Measurements from ENCODE around the gene ARHGEF7.
A peak's percentile ranks its signal among the peaks of the same experiment; 100 is the strongest.

ARHGEF7 gene

DNA sequence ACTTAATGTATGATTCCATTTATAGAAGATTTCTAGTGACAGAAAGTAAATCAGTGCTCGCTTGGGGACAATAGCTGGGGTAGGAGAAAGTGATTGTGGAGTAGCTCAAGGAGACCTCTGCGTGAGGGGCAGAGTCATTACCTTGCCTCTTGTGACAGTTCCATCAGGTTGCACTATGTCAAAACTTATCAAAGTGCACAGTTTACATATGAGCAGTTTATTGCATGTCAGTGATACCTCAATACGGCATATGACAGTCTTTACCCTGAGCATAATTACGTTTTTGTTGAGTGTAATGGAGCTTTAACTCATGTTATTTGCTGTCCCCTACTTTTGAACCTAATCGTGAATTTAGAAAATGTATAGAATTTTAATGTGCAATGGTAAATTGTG is 15.0 kb downstream of the ARHGEF7 start:
- H3K4me3 ChIP-seq (ENCODE audit: low read length) = no peak overlapping the region
- no peak for DNase-seq (ENCODE audit: low read depth, low spot score)

DNA sequence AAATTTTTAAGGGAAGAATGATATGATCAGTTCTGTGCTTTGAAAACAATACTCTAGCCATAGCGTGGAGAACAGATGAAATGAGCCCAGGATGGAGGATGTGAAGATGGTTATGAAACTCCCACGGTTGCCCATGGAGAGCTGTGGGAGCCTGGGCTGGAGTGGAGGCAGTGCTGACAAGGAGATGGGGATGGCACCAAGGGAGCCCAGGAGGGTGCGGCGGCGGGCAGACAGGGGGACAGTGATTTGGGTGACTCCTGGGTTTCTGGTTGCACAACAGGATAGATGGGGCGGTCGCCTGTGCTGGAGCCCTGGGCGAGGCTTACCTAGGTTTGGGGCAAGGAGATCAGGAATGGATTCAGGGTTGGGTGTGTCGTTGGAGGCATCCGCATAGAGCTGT is 15.9 kb downstream of the ARHGEF7 start:
- no peak for DNase-seq (ENCODE audit: low read depth, low spot score)
- H3K4me3 ChIP-seq (ENCODE audit: low read length) = no peak overlapping the region

DNA sequence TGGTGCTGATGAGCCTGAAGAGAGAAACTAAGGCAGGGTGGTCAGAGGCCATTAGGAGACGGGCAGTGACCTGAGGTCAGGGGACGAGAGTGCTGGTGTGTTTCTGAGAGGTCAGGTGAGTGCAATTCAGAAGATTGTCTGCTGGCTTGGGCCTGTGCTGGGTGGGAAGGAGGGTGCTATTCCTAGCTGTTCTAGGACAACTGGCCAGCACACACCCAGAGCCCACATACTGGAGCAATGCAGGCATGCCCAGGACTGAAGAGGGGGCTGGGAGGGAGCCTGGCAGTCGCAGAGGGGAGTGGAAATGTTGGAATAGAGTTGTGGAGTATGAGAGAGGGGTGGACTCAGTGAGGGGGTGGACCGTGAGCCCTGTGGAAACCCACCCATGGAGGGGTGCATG is 16.5 kb downstream of the ARHGEF7 start:
- DNase-seq (ENCODE audit: low read depth, low spot score) = no peak
- H3K4me3 ChIP-seq (ENCODE audit: low read length) = no peak overlapping the region

- H3K4me3 ChIP-seq (ENCODE audit: low read length) = no peak overlapping the region
- DNase-seq (ENCODE audit: low read depth, low spot score) = no peak
Observed at GRCh38 chr13:111132948-111133347, 17.8 kb downstream of the ARHGEF7 start.

DNA sequence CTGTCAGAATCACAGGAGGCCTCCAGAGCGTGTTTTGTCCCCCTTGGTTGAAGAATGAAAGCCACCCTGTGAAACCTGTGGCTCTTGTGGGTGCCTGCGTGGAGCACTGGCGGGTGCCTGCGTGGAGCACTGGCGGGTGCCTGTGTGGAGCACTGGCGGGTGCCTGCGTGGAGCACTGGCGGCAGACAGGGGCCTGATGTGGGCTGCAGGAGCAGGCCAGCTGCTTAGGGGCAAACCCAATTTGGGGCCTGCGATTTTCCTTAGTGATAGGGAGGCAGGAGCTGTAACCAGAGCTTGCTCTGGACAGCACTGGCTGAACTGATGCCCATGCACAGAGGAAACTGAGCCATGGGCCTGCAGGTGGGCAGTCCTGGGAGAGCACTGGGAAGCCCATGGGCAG is 24.3 kb downstream of the ARHGEF7 start:
- no peak overlapping the region for H3K4me3 ChIP-seq (ENCODE audit: low read length)
- DNase-seq (ENCODE audit: low read depth, low spot score) = no peak

- no peak overlapping the region for H3K4me3 ChIP-seq (ENCODE audit: low read length)
- DNase-seq (ENCODE audit: low read depth, low spot score) = no peak
Observed at GRCh38 chr13:111139873-111140561, 24.9 kb downstream of the ARHGEF7 start.

DNA sequence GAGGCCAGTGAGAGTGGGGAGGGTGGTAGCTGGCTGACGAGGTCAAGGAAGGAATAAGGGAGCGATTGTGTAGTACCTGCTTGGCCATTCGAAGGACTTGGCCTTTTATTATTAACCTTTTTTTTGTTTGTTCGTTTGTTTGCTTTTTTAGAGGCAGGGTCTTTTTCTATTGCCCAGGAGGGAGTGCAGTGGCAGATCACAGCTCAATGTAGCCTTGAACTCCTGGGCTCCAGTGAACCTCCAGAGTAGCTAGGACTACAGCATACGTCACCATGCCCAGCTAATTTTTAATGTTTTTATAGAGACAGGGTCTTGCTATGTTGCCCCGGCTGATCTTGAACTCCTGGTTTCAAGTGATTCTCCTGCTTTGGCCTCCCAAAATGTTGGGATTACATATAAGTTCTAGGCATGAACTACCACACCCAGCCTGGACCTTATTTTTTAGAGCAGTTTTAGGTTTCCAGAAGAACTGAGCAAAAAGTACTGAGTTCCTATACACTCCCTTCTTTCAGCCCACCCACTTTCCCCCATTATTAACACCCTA is 25.5 kb downstream of the ARHGEF7 start:
- no peak for DNase-seq (ENCODE audit: low read depth, low spot score)
- no peak overlapping the region for H3K4me3 ChIP-seq (ENCODE audit: low read length)

DNA sequence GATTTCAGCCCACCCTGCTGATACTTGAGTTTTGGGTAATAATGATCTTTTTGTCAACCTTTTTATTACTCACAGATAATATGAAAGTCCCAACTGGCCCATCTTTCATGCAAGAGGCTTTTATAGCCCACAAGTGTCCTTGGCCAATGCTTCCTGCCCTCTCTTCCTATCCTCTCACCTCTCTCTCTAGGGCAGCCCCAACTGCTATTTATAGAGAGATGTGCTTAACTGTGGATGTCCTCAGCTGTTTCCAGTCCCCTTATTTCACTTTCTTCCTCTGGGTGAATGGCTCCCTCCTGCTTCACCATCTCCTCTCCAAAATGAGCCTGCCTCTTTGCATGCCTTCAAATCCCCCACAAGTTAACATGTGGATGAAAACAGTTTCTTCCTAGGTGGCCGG is 27.4 kb downstream of the ARHGEF7 start:
- no peak overlapping the region for H3K4me3 ChIP-seq (ENCODE audit: low read length)
- DNase-seq (ENCODE audit: low read depth, low spot score) = no peak

DNA sequence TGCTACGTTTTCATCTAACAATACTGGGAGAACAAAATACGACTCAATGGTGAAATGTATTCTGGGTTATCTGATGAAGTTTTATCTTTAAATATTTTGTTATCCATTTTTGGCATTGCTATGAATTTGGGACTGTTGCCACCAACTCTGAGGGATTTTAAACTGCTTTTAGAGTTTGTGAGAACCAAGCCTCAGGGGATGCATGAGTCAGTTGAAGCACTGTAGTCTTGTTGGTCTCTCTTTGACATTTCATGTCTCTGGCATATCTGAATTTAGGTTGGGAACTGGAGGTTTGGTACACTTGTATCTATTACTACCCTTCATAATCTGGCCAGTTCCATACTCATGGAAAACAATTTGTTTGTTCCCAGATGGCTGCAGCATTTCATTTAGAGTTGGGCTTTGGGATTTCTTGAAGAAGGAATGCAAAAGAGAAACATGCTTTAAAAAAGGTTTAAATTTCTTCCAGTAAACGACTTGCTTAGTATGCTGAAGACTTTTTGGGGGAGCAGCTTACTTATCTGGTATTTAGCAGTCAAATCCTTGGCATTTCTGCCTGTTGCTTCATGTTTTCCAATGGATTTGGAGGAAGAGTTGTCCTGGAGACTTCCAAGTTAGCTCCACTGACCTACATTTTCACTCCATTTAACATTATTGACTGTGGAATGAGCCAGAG is 28.9 kb downstream of the ARHGEF7 start:
- DNase-seq (ENCODE audit: low read depth, low spot score) = no peak
- H3K4me3 ChIP-seq (ENCODE audit: low read length) = no peak overlapping the region

- no peak overlapping the region for H3K4me3 ChIP-seq (ENCODE audit: low read length)
- DNase-seq (ENCODE audit: low read depth, low spot score) = no peak
Observed at GRCh38 chr13:111145071-111145470, 30.0 kb downstream of the ARHGEF7 start.

DNA sequence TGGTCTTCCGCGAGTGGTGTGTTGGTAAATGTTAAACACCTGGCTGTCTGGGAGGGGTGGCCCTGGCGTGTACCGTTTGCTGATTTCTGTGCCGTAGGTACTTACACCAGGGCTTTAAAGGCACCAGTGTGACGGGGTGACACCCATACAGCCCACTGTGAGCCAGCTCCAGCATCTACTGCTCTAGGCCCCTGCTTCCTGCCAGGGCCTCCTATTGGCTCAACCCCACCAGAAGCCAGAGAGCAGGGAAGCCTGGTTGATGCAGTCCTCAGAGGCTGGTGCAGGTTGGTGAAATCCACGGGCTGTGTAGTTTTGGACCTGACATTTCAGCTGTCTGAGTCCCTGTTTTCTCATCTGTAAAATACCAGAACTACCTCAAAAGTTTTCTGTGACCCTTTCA is 30.4 kb downstream of the ARHGEF7 start:
- DNase-seq (ENCODE audit: low read depth, low spot score) = no peak

GRCh38 chr13:111152844-111153243 is 37.7 kb downstream of the ARHGEF7 start:
- no peak for DNase-seq (ENCODE audit: low read depth, low spot score)

More for the DNA sequence above, 30.4 kb downstream of the ARHGEF7 start:
- no peak overlapping the region for H3K4me3 ChIP-seq (ENCODE audit: low read length)

GRCh38 chr13:111153279-111153976 is 38.3 kb downstream of the ARHGEF7 start:
- peak; percentile 78 for DNase-seq (ENCODE audit: low read depth, low spot score)
- peak overlapping the region; percentile 80 for H3K4me3 ChIP-seq (ENCODE audit: low read length)

More at GRCh38 chr13:111152844-111153243, 37.7 kb downstream of the ARHGEF7 start:
- peak overlapping the region; percentile 80 for H3K4me3 ChIP-seq (ENCODE audit: low read length)

DNA sequence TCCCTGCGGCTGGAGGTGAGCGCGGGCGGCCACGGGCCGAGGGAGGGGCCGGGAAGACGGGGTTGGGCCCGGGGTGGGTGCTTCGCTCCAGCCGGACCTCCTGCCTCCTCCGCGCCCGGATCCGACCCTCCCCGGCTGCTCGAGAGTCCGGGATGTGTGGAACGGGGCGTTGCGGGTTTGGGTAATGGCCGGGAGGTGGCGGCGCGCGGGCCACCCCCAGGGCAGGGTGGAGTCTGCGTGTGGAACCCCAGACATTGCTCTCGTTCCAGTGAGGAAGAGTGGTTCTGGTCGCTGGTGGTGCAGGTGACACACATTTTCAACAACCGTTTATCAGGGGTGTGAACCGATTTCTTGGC is 38.8 kb downstream of the ARHGEF7 start:
- no peak for DNase-seq (ENCODE audit: low read depth, low spot score)
- H3K4me3 ChIP-seq (ENCODE audit: low read length) = peak overlapping the region; percentile 80

- DNase-seq (ENCODE audit: low read depth, low spot score) = no peak
- no peak overlapping the region for H3K4me3 ChIP-seq (ENCODE audit: low read length)
Observed at GRCh38 chr13:111156421-111156820, 41.3 kb downstream of the ARHGEF7 start.

GRCh38 chr13:111158136-111158805 is 43.2 kb downstream of the ARHGEF7 start:
- no peak overlapping the region for H3K4me3 ChIP-seq (ENCODE audit: low read length)
- DNase-seq (ENCODE audit: low read depth, low spot score) = no peak

GRCh38 chr13:111159362-111160320 is 44.5 kb downstream of the ARHGEF7 start:
- no peak for DNase-seq (ENCODE audit: low read depth, low spot score)
- H3K4me3 ChIP-seq (ENCODE audit: low read length) = no peak overlapping the region

- no peak for DNase-seq (ENCODE audit: low read depth, low spot score)
- no peak overlapping the region for H3K4me3 ChIP-seq (ENCODE audit: low read length)
Observed at GRCh38 chr13:111160648-111161047, 45.5 kb downstream of the ARHGEF7 start.
